ENCODE results near the gene NUDC. TPM values are rescaled to one million over a fixed set of nuclear protein-coding genes. Genes with fewer than 3 reads are reported as not detected.

NUDC gene
- total and polyA plus RNA-seq, 2 of the 13 experiments (the other 11 are each of a cell fraction or from before 2014, with no cell fraction given): 34.7 to 104 TPM

GRCh38 chr1:26889551-26890466, 31.7 kb upstream of the NUDC start, which contains the start of gene GPN2 (continued):
- TF ChIP-seq ZNF280B (CRISPR knock-in tag; IDR thresholded peaks at IDR 0.05; ENCODE audit: borderline replicate concordance): peak; percentile 65; the same call in 1 of the 2 replicates
- TF ChIP-seq ZNF616 (CRISPR knock-in tag; IDR thresholded peaks at IDR 0.05; ENCODE audit: low read depth): peak; percentile 83
- peak; percentile 76; the same call in 1 of the 2 replicates for TF ChIP-seq MTERF4 (CRISPR knock-in tag; IDR thresholded peaks at IDR 0.05)
- peak; percentile 92 for TF ChIP-seq SPEN (CRISPR knock-in tag; IDR thresholded peaks at IDR 0.05; ENCODE audit: low read depth)
- TF ChIP-seq ZNF232 (CRISPR knock-in tag; IDR thresholded peaks at IDR 0.05; ENCODE audit: borderline replicate concordance): 0 out of 2 replicates have a peak, but pooled peaks have one; percentile 40
- peak; percentile 95 for TF ChIP-seq ZFP91 (CRISPR knock-in tag; IDR thresholded peaks at IDR 0.05; ENCODE audit: borderline replicate concordance)
- TF ChIP-seq PAX8 (CRISPR knock-in tag; IDR thresholded peaks at IDR 0.05; ENCODE audit: borderline replicate concordance): no peak
- TF ChIP-seq ZNF761 (CRISPR knock-in tag; conservative IDR thresholded peaks at IDR 0.05): peak; percentile 58; the same call in 1 of the 2 replicates
- TF ChIP-seq GFI1 (CRISPR knock-in tag; IDR thresholded peaks at IDR 0.05; ENCODE audit: borderline replicate concordance): peak; percentile 21
- 0 out of 2 replicates have a peak, but pooled peaks have one; percentile 83 for TF ChIP-seq SATB2 (CRISPR knock-in tag; IDR thresholded peaks at IDR 0.05)
- peak; percentile 95 for TF ChIP-seq RBFOX2 (IDR thresholded peaks at IDR 0.05; ENCODE audit: low read depth, low read length)
- TF ChIP-seq MLX (CRISPR knock-in tag; IDR thresholded peaks at IDR 0.05): no peak
- TF ChIP-seq TERF1 (CRISPR knock-in tag; IDR thresholded peaks at IDR 0.05): 0 out of 2 replicates have a peak, but pooled peaks have one; percentile 29
- TF ChIP-seq ZBTB49 (CRISPR knock-in tag; IDR thresholded peaks at IDR 0.05; ENCODE audit: borderline replicate concordance): 0 out of 2 replicates have a peak, but pooled peaks have one; percentile 41
- no peak for TF ChIP-seq ZSCAN25 (CRISPR knock-in tag; IDR thresholded peaks at IDR 0.05)
- TF ChIP-seq GZF1 (CRISPR knock-in tag; IDR thresholded peaks at IDR 0.05): peak; percentile 74; the same call in 1 of the 2 replicates

Measured in HepG2 (cell line).